Duodenal mucosa (tissue), 2 donors: ENCODE measurements around the gene PLCB2.

Experiments used
- H3K27ac ChIP-seq: one replicate; pipeline ENCODE4 v1.7.0; 2013; ENCODE audit warnings: low read depth, low read length
- H3K27me3 ChIP-seq, 2 donors: one replicate each; pipeline ENCODE4 v1.7.0; 2013; ENCODE audit warnings: low read length in 2 of 2, control low read depth in 1 of 2; ENCODE audit not compliant: insufficient read depth in 2 of 2, control insufficient read depth in 1 of 2
- H3K36me3 ChIP-seq, 2 donors: one replicate each; pipeline ENCODE4 v1.7.0; 2013; ENCODE audit warnings: low read length in 2 of 2, control low read depth in 1 of 2; ENCODE audit not compliant: insufficient read depth in 2 of 2, control insufficient read depth in 1 of 2
- H3K4me1 ChIP-seq, 2 donors: one replicate each; pipeline ENCODE4 v1.7.0; 2013; ENCODE audit warnings: low read length in 2 of 2, control low read depth in 1 of 2; ENCODE audit not compliant: insufficient read depth in 2 of 2, control insufficient read depth in 1 of 2
- H3K4me3 ChIP-seq, 2 donors: one replicate each; pipeline ENCODE4 v1.7.0; 2013; ENCODE audit warnings: low read length in 2 of 2, low read depth in 1 of 2
- H3K9ac ChIP-seq, 2 donors: one replicate each; pipeline ENCODE4 v1.7.0; 2013; ENCODE audit warnings: low read length in 2 of 2, low read depth in 1 of 2
- H3K9me3 ChIP-seq, 2 donors: one replicate each; pipeline ENCODE4 v1.7.0; 2013; ENCODE audit warnings: low read length in 2 of 2, control low read depth in 1 of 2; ENCODE audit not compliant: control insufficient read depth in 1 of 2

The PLCB2 gene

GRCh38 chr15:40313531-40314398, 6.0 kb upstream of the PLCB2 start:
- Histone ChIP-seq H3K27ac (no peak overlapping the region), H3K27me3 (peaks cover 6 to 14% of the 10 kb centered on the region in 2 donors), H3K9ac (no peak overlapping the region), H3K4me3 (no peak overlapping the region), H3K4me1 (peaks cover 0 to 4% of the 10 kb centered on the region in 2 donors), H3K36me3 (no peaks in the 10 kb centered on the region), H3K9me3 (no peaks in the 10 kb centered on the region)

GRCh38 chr15:40312370-40313158, 4.8 kb upstream of the PLCB2 start:
- peaks cover 0 to 6% of the 10 kb centered on the region in 2 donors for H3K4me1 ChIP-seq
- H3K27me3 ChIP-seq: peaks cover 6 to 14% of the 10 kb centered on the region in 2 donors
- H3K9me3 ChIP-seq: no peaks in the 10 kb centered on the region
- no peak overlapping the region for H3K27ac ChIP-seq
- H3K4me3 ChIP-seq: no peak overlapping the region
- H3K9ac ChIP-seq: no peak overlapping the region
- H3K36me3 ChIP-seq: no peaks in the 10 kb centered on the region

- Histone ChIP-seq H3K9me3 (no peaks in the 10 kb centered on the region), H3K36me3 (no peaks in the 10 kb centered on the region), H3K9ac (no peak overlapping the region), H3K27me3 (peaks cover 2 to 14% of the 10 kb centered on the region in 2 donors), H3K4me3 (no peak overlapping the region), H3K27ac (no peak overlapping the region), H3K4me1 (peaks cover 0 to 12% of the 10 kb centered on the region in 2 donors)
Measured at GRCh38 chr15:40310993-40311392, 3.3 kb upstream of the PLCB2 start.

GRCh38 chr15:40310001-40310959, 2.5 kb upstream of the PLCB2 start:
- Histone ChIP-seq H3K4me3 (no peak overlapping the region), H3K27me3 (peaks cover 0 to 9% of the 10 kb centered on the region in 2 donors), H3K9ac (no peak overlapping the region), H3K36me3 (no peaks in the 10 kb centered on the region), H3K9me3 (no peaks in the 10 kb centered on the region), H3K4me1 (peaks cover 0 to 17% of the 10 kb centered on the region in 2 donors), H3K27ac (no peak overlapping the region)

GRCh38 chr15:40309344-40309862, 1.7 kb upstream of the PLCB2 start:
- peaks cover 0 to 4% of the 10 kb centered on the region in 2 donors for H3K27me3 ChIP-seq
- peaks cover 0 to 17% of the 10 kb centered on the region in 2 donors for H3K4me1 ChIP-seq
- no peaks in the 10 kb centered on the region for H3K9me3 ChIP-seq
- H3K9ac ChIP-seq: no peak overlapping the region
- H3K36me3 ChIP-seq: no peaks in the 10 kb centered on the region
- no peak overlapping the region for H3K27ac ChIP-seq
- no peak overlapping the region for H3K4me3 ChIP-seq

- peak overlapping the region in 1 of 2 donors; percentile 47 for H3K9ac ChIP-seq
- peaks cover 0 to 4% of the 10 kb centered on the region in 2 donors for H3K27me3 ChIP-seq
- H3K4me1 ChIP-seq: peaks cover 0 to 17% of the 10 kb centered on the region in 2 donors
- no peak overlapping the region for H3K27ac ChIP-seq
- no peaks in the 10 kb centered on the region for H3K9me3 ChIP-seq
- peak overlapping the region; percentile 53 to 57 for H3K4me3 ChIP-seq
- H3K36me3 ChIP-seq: peaks cover 0 to 6% of the 10 kb centered on the region in 2 donors
Measured at GRCh38 chr15:40306908-40307307, 827 bp downstream of the PLCB2 start.

GRCh38 chr15:40306371-40306770, 1.4 kb downstream of the PLCB2 start:
- Histone ChIP-seq H3K27ac (no peak overlapping the region), H3K9me3 (no peaks in the 10 kb centered on the region), H3K36me3 (peaks cover 0 to 6% of the 10 kb centered on the region in 2 donors), H3K27me3 (peaks cover 0 to 4% of the 10 kb centered on the region in 2 donors), H3K4me1 (peaks cover 0 to 17% of the 10 kb centered on the region in 2 donors), H3K9ac (peak overlapping the region in 1 of 2 donors; percentile 47), H3K4me3 (peak overlapping the region; percentile 53 to 57)

GRCh38 chr15:40305281-40305680, 2.5 kb downstream of the PLCB2 start:
- Histone ChIP-seq H3K9ac (no peak overlapping the region), H3K27me3 (no peaks in the 10 kb centered on the region), H3K4me1 (peaks cover 0 to 17% of the 10 kb centered on the region in 2 donors), H3K36me3 (peaks cover 0 to 6% of the 10 kb centered on the region in 2 donors), H3K9me3 (no peaks in the 10 kb centered on the region), H3K4me3 (no peak overlapping the region), H3K27ac (no peak overlapping the region)

GRCh38 chr15:40303576-40303975, 4.2 kb downstream of the PLCB2 start:
- Histone ChIP-seq H3K27ac (no peak overlapping the region), H3K9me3 (no peaks in the 10 kb centered on the region), H3K27me3 (no peaks in the 10 kb centered on the region), H3K36me3 (peaks cover 0 to 8% of the 10 kb centered on the region in 2 donors), H3K4me3 (no peak overlapping the region), H3K9ac (no peak overlapping the region), H3K4me1 (peaks cover 0 to 12% of the 10 kb centered on the region in 2 donors)
